ENCODE results near the gene PTPRF.
"Not testable (repeated sequence)": the region's sequence is repeated elsewhere in the genome, so short reads cannot be mapped to it uniquely, and the experiment has no call there.

Gene PTPRF

DNA sequence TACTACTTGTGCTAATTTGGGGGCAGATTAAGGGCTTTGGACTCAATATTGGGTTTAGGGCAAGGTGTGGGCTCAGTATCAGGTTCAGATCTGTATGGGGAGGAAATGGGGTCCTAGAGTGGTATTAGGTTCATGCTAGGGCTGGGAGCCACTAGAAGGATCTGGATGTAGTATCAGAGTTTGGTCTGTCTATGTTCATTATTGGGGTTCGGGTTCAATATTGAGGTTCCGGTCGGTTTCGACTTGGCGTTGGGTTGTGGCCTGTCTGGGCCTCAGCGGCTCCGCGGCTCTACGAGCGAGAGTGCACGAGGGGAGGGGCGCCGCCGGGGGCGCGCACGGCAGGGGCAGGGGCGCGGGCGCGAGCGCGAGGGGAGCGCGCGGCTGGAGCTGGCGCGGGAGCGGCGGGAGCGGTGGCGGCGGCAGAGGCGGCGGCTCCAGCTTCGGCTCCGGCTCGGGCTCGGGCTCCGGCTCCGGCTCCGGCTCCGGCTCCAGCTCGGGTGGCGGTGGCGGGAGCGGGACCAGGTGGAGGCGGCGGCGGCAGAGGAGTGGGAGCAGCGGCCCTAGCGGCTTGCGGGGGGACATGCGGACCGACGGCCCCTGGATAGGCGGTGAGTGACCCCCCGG is at the start of gene PTPRF:
Gene PTPRF (plus strand): TSS at position 401 of the 624 bp plus-strand sequence. CDS start 14,193 bp downstream, outside the sequence.
- peak; percentile 21 for DNase-seq

GRCh38 chr1:43481491-43481890 is 49.2 kb upstream of the PTPRF start:
- DNase-seq: no peak

GRCh38 chr1:43482215-43482614 is 48.5 kb upstream of the PTPRF start:
- peak; percentile 16 for DNase-seq

- DNase-seq: no peak
Observed at GRCh38 chr1:43484367-43484766, 46.3 kb upstream of the PTPRF start.

- no peak for DNase-seq
Observed at GRCh38 chr1:43488165-43488564, 42.5 kb upstream of the PTPRF start.

- DNase-seq: no peak
Observed at GRCh38 chr1:43491061-43491460, 39.6 kb upstream of the PTPRF start.

DNA sequence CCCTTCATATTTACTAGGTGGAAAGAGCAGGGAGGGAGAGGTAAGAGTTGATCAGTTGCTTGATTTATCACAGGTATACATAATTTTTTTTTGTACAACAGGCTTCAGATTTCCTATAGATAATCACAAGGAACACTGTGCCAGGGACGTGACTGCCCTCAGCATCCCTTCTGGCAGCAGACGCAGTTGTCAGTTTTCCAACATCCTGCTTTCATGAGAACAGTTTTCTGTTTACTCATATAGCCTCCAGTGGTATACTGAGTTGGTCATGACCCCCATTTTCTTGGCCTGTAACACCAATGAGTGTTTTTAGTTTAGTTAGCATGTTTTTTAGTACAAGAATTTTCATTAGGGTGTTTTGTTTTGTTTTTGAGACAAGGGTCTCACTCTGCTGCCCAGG is 37.9 kb upstream of the PTPRF start:
- DNase-seq: no peak

- DNase-seq: no peak
Observed at GRCh38 chr1:43493661-43494450, 36.8 kb upstream of the PTPRF start.

DNA sequence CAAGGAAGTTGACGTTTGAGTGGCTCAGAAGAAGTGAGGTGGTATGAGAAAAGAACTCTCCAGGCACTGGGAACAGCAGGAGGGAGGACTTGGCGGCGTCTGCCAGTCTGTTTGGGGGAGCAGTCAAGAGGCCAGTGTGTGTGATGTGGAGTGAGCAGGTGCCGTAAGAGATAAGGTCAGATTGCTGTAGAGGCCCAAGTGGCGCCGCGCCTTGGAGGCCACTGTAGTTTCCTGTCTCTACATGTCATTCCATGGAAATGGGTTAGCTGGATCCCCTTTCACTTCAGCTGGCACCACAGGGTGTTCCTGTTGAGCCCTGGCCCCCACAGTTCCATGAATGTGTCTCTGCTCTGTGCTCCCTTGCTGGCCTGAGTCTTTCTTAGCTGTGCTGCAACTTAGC is 35.5 kb upstream of the PTPRF start:
- no peak for DNase-seq

DNA sequence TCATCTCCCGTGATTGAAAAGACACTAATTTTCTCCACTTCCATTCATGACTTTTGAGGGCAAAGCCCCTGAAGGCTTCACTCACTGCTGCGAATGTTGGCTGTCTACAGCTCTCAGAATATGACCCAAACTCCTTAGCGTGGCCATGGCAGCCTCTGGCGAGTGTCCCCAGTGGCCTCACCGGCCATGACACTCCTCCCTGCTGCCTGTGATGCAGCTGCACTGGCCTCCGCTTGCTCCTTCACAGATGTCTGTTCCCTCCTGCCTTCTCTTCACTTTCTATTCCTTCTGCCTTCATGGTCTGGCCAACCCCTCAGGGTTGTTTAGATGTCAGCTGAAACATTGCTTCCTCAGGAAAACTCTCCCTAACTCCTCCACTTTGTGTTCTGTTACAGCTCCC is 30.8 kb upstream of the PTPRF start:
- no peak for DNase-seq

DNA sequence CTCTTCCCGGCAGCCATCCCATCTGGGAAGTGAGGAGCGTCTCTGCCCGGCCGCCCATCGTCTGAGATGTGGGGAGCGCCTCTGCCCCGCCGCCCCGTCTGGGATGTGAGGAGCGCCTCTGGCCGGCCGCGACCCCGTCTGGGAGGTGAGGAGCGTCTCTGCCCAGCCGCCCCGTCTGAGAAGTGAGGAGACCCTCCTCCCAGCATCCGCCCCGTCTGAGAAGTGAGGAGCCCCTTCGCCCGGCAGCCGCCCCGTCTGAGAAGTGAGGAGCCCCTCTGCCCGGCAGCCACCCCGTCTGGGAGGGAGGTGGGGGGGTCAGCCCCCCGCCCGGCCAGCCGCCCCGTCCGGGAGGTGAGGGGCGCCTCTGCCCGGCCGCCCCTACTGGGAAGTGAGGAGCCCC is 28.9 kb upstream of the PTPRF start:
- not testable (repeated sequence) for DNase-seq

DNA sequence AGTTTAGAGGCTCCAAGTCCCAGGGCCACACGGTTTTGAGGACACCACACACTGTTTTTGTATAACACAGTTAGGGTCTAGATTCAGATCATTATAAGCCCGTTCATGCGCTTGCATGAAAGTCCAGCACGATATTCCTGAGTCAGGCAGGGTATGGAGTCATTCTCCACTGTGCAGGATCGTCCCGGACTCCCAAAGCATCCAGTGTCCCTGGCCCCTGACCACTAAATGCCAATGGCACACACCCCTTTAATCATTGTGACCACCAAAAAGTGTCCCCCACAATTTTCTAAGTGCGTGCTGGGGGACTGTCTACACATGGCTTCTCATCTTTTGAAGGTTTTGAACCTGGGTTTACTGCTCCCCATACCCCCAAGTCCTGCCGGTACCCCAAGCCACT is 27.1 kb upstream of the PTPRF start:
- no peak for DNase-seq

DNA sequence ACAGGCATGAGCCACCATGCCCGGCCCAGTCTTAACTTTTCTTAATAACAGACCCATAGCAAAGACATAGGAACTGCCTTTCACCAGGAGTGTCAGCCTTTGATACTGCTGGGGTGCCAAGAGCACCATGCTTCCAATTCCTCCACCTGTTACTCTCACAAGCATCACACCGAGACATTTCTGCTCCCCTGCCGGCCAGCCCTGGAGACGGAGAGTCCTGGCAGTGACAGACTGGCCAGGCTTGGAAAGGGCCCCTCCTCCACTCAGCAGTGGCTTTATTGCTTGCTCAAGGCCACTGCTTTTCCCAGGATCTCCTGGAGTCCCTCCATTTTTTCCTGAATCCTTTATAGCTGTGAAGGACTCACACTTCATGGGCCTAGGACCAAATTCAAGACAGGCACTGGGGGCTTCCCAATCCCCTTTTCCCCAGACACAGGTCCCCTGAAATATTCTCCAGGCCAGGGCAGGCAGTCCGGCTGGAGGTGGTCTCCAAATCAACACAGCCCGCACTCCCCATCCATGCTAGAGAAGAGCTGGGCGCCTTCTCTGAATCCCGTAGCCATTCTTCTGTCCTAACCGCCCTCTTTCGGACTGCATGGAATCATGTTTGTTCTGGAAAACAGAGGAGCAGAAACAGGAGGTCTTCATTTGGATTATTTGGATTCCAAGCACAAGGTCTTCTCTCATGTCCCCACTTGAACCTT is 25.5 kb upstream of the PTPRF start:
- no peak for DNase-seq

- DNase-seq: no peak
Observed at GRCh38 chr1:43506233-43506632, 24.4 kb upstream of the PTPRF start.

DNA sequence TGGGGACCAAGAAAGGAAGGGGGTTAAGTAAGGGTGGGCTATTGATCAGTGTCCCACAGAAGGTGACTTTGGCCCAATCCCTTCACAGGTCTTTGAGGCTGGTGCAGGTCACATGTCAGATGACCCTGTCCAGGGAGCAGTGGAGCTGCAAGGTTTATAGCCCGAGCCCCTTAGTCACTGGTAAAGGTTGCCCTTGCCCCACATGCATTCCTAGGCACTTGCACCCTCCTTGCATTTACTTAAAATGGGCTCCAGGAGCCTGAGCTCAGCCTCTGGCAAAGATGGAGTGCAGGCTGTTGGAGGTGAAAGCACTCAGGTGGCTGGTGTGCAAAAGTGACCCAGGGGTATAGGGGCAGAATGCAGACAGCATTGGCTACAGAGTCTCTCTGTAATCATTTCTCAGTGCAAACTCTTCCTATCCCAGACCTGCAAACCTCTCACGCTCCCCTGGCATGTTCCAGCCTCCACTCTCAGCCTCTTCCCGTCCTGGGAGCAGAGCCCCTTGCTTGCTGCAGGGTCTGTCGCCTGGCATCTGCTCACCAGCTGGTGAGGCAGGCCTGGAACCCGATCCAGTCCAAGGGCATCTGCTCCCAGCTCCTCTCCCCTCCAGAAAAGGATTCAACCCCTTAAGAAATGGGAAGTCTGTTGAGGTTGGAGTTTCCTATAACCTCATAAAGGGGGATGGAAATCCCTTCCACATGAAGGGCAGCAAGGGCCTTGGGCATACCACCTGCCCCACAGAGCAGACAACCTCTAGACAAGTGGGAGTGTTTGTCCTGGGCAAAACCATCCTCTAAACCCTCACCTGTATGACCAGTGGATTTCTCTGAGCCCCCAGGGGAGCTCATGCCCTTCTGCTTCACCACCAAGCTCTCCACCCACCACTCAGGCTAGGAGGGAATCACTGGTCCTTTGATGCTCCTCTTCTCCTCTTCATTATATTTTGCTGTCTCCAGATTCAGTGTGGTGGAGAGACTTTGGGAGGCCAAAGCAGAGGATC is 23.1 kb upstream of the PTPRF start:
- DNase-seq: no peak

GRCh38 chr1:43509007-43509739 is 21.5 kb upstream of the PTPRF start:
- no peak for DNase-seq

DNA sequence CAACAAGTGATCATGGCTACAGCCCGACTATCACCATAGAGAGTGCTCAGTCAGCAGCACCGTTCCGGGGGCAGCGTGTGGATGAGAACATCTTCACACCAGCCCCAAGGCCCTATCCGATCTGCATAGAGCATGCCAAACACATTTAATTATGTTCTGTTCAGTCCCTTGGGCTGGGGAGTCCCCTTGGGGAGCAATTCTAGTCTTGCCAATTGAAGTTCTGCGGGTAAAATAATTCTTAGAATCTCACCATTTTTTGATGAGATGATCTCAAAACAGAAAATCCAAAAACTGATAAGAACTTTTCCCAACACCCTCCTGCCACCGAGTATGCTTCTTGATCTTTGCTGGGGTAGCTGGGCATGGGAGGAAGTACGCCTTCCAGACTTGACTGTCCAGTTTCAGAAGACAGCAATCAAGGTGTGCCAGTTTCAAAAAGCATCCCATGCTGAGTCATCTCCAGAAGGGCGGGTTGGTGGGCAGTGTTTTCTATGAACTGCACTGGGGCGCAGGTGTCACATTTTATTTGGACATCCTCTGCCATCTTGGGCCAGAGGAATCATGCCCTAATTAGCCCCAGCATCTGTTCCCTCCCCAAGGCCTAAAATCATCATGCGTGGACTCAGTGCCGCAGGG is 20.8 kb upstream of the PTPRF start:
- DNase-seq: no peak

DNA sequence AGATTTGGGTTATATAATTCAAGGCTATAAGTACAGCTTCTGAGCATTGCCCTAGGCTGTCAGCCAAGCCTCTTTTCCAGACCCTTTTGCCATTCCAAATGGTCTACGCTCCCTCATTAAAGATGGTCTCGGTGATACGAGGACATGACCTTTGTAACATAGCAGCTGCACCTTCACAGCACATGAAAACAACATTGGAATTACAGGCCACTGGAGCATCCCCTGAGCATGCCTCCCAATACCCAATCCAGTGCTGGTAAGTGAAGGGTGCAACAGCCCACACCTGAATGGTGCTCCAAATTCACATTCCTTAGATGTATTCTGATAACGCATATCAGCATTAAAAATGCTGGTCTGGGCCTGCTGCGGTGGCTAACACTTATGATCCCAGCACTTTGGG is 20.1 kb upstream of the PTPRF start:
- no peak for DNase-seq

- DNase-seq: no peak
Observed at GRCh38 chr1:43511394-43511793, 19.3 kb upstream of the PTPRF start.

GRCh38 chr1:43512133-43512532 is 18.6 kb upstream of the PTPRF start:
- no peak for DNase-seq

GRCh38 chr1:43512681-43513080 is 18.0 kb upstream of the PTPRF start:
- DNase-seq: no peak
